ENCODE measurements around the gene GNA12. TPM values are rescaled to one million over a fixed set of nuclear protein-coding genes. Genes with fewer than 3 reads are reported as not detected.

Gene GNA12
- total and polyA plus RNA-seq, 10 of the 15 experiments (the other 5 are each of a cell fraction or from before 2014, with no cell fraction given): 1.9 to 51.8 (median 12.6) TPM

GRCh38 chr7:2819954-2820397 is 24.1 kb downstream of the GNA12 start:
- no TSS peak for BruUV-seq (replicated peaks)
- no peak for TF ChIP-seq BACH1 (IDR thresholded peaks at IDR 0.05; ENCODE audit: borderline replicate concordance)
- no peak for TF ChIP-seq SUZ12 (IDR thresholded peaks at IDR 0.05; ENCODE audit: unreplicated experiment)
- peak; percentile 31; the same call in 1 of the 2 replicates for TF ChIP-seq MLLT1 (IDR thresholded peaks at IDR 0.05)
- TF ChIP-seq NR2C1 (IDR thresholded peaks at IDR 0.05): no peak
- TF ChIP-seq ZBTB33 (IDR thresholded peaks at IDR 0.05): no peak
- TF ChIP-seq KLF5 (IDR thresholded peaks at IDR 0.05; ENCODE audit: partially characterized antibody): no peak
- TF ChIP-seq ESRRA (IDR thresholded peaks at IDR 0.05; ENCODE audit: low read length): no peak
- no peak for TF ChIP-seq SPI1 (IDR thresholded peaks at IDR 0.05; ENCODE audit: borderline replicate concordance, insufficient read depth, low read depth, low read length)
- WGBS (ENCODE audit: insufficient coverage, insufficient replicate concordance, low lambda C conversion rate, missing lambda C conversion rate): 96% methylated on average over 16 of the region's 16 CpGs
- CTCF ChIA-PET: interaction anchor here (0.9 to 5.0 kb wide), 5 partner anchors 36 to 149 kb away, joined by 3 to 30 read pairs (median 5); no protein-coding TSS in a partner anchor
- H3K9me3 ChIP-seq (replicated peaks; ENCODE audit: control insufficient read depth, insufficient read depth, low read length): no peaks in the 10 kb centered on the region
- H3K79me2 ChIP-seq (ENCODE audit: control insufficient read depth, insufficient read depth, low read length): peaks cover 10% of the 10 kb centered on the region
- no peaks in the 10 kb centered on the region for H4K20me1 ChIP-seq (ENCODE audit: control insufficient read depth, insufficient read depth)
- H3K4me1 ChIP-seq (ENCODE audit: control insufficient read depth, insufficient read depth, low read length): peaks cover 45% of the 10 kb centered on the region
- no peaks in the 10 kb centered on the region for H3K27me3 ChIP-seq (replicated peaks in 1 of 2; ENCODE audit: control insufficient read depth in 2 of 2, insufficient read depth in 2 of 2, low read length in 1 of 2)
- SMC1A ChIA-PET (ENCODE audit: uncharacterized antibody, unreplicated experiment): interaction anchor here (1.1 to 4.0 kb wide), 16 partner anchors 9 to 110 kb away, joined by 3 to 24 read pairs (median 5); no protein-coding TSS in a partner anchor
- no peak overlapping the region for H3K4me3 ChIP-seq
- in situ Hi-C loops (cut with MboI): no loop called here
- ATAC-seq (no peak), DNase-seq (ENCODE audit: low read depth, low spot score) (no peak), FAIRE-seq (no peak)
- POLR2A ChIA-PET: interaction anchor here (0.6 to 3.4 kb wide), 6 partner anchors 15 to 349 kb away, joined by 3 to 17 read pairs (median 4); no protein-coding TSS in a partner anchor
- H3K36me3 ChIP-seq (ENCODE audit: control insufficient read depth in 2 of 2, insufficient read depth in 2 of 2, low read length in 1 of 2): no peaks in the 10 kb centered on the region
- RAD21 ChIA-PET (ENCODE audit: unreplicated experiment): interaction anchor here (0.6 to 3.0 kb wide), 14 partner anchors 15 to 149 kb away, joined by 3 to 15 read pairs (median 4); no protein-coding TSS in a partner anchor
- intact Hi-C loops (cut with micrococcal nuclease; ENCODE audit: unreplicated experiment): loop anchor here (5.0 kb wide), 1 partner anchor 63 kb away; no protein-coding TSS in a partner anchor
- no peak overlapping the region for H3K4me2 ChIP-seq (ENCODE audit: control insufficient read depth, insufficient read depth)
- no peak overlapping the region for H3K9ac ChIP-seq (ENCODE audit: control insufficient read depth, insufficient read depth, low read length)
- no peak overlapping the region for H3K27ac ChIP-seq (ENCODE audit: control insufficient read depth, insufficient read depth)
- no peak overlapping the region for H2AFZ ChIP-seq (ENCODE audit: control insufficient read depth, low read depth, low read length)
